ENCODE data around the gene NHS. TPM values are rescaled to one million over a fixed set of nuclear protein-coding genes. Genes with fewer than 3 reads are reported as not detected.

The NHS gene
- total RNA-seq, 1 donor from 2014 or later: 12.1 TPM

DNA sequence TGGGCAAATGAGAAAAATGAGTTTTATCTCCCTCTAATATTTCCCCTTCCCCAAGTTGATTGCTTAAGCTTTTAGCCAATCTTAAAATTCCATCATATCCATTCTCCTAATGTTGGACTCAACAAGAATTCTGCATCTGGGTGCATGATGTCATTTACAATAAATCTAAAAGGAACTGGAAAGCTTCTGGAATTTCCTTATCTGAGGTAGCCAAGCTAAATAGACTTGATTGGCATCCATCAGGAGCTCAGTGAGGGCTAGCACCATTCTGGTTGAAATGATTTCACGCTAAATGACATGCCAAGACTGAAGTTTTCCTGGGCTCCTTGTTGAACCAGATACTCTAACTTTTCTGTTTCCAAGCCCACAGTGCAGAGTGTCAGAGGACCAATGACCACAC, 252.0 kb downstream of the NHS start:
- no peak overlapping the region for H3K4me3 ChIP-seq
- no peaks in the 10 kb centered on the region for H3K9me3 ChIP-seq (ENCODE audit: low read depth)
- Mint-ChIP-seq H3K4me3 (no peak overlapping the region), H3K36me3 (no peaks in the 10 kb centered on the region), H3K27ac (no peak overlapping the region), H3K27me3 (ENCODE audit: insufficient read depth, low read depth) (no peaks in the 10 kb centered on the region), H3K4me1 (peaks cover 5% of the 10 kb centered on the region), H3K9me3 (peaks cover 2% of the 10 kb centered on the region)
- DNase-seq (ENCODE audit: low spot score): no peak
- H3K79me2 ChIP-seq (ENCODE audit: low read depth): no peaks in the 10 kb centered on the region
- no peaks in the 10 kb centered on the region for H4K20me1 ChIP-seq (ENCODE audit: low read depth)
- no peaks in the 10 kb centered on the region for H3K36me3 ChIP-seq
- TF ChIP-seq CTCF (IDR thresholded peaks at IDR 0.05): no peak
- no peak for TF ChIP-seq EZH2 (IDR thresholded peaks at IDR 0.05)
- TF ChIP-seq EZH2phosphoT487 (IDR thresholded peaks at IDR 0.05): no peak
- H3K4me2 ChIP-seq: no peak overlapping the region
- H3K27me3 ChIP-seq: no peaks in the 10 kb centered on the region
- H3K27ac ChIP-seq: no peak overlapping the region
- H3K4me1 ChIP-seq: no peaks in the 10 kb centered on the region
- no peak overlapping the region for H3K9ac ChIP-seq
- no peak overlapping the region for H2AFZ ChIP-seq (replicated peaks)
- H3F3A ChIP-seq (ENCODE audit: low read depth): no peaks in the 10 kb centered on the region

GRCh38 chrX:17628976-17629375, 254.0 kb downstream of the NHS start:
- no peak overlapping the region for H3K27ac ChIP-seq
- H3K4me1 Mint-ChIP-seq: peaks cover 21% of the 10 kb centered on the region
- H3K9me3 Mint-ChIP-seq: no peaks in the 10 kb centered on the region

DNA sequence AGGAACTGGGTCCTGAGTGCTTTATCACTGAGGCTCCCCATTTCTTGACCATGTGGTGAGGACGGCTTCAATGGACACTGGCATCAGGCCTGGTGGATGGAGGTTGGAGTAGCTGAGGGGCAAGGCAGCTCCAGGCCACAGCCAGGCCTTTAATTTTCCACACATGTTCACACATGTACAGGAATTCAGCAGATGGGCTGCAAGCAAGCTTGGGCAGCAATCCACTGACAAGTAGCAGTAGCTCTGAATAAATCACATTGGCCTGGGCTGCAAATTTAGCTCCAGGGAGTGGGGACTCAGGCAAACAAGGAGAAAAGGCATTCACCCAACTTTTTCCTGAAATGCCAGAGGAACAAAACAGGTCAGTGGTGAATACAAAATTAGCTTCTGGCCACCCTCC, 254.5 kb downstream of the NHS start:
- no peak overlapping the region for H2AFZ ChIP-seq (replicated peaks)
- no peak for TF ChIP-seq CTCF (IDR thresholded peaks at IDR 0.05)
- TF ChIP-seq EZH2phosphoT487 (IDR thresholded peaks at IDR 0.05): no peak
- no peak for TF ChIP-seq EZH2 (IDR thresholded peaks at IDR 0.05)
- no peak for DNase-seq (ENCODE audit: low spot score)

More at GRCh38 chrX:17628976-17629375, 254.0 kb downstream of the NHS start:
- no peak overlapping the region for H2AFZ ChIP-seq (replicated peaks)
- Mint-ChIP-seq H3K4me3 (no peak overlapping the region), H3K27ac (no peak overlapping the region), H3K36me3 (no peaks in the 10 kb centered on the region), H3K27me3 (ENCODE audit: insufficient read depth, low read depth) (no peaks in the 10 kb centered on the region)
- H3K9me3 ChIP-seq (ENCODE audit: low read depth): no peaks in the 10 kb centered on the region
- peaks cover 4% of the 10 kb centered on the region for H3F3A ChIP-seq (ENCODE audit: low read depth)
- H3K36me3 ChIP-seq: no peaks in the 10 kb centered on the region
- TF ChIP-seq CTCF (IDR thresholded peaks at IDR 0.05) (no peak), EZH2 (IDR thresholded peaks at IDR 0.05) (no peak), EZH2phosphoT487 (IDR thresholded peaks at IDR 0.05) (no peak)
- no peak overlapping the region for H3K4me3 ChIP-seq
- no peak overlapping the region for H3K9ac ChIP-seq
- no peak overlapping the region for H3K4me2 ChIP-seq
- peaks cover 1% of the 10 kb centered on the region for H3K4me1 ChIP-seq
- H4K20me1 ChIP-seq (ENCODE audit: low read depth): peaks cover 14% of the 10 kb centered on the region
- no peaks in the 10 kb centered on the region for H3K79me2 ChIP-seq (ENCODE audit: low read depth)
- DNase-seq (ENCODE audit: low spot score): no peak
- H3K27me3 ChIP-seq: no peaks in the 10 kb centered on the region

More for the DNA sequence above, 254.5 kb downstream of the NHS start:
- no peak overlapping the region for H3K27ac ChIP-seq
- H3K4me2 ChIP-seq: no peak overlapping the region
- no peak overlapping the region for H3K9ac ChIP-seq
- no peaks in the 10 kb centered on the region for H3K27me3 ChIP-seq
- peaks cover 18% of the 10 kb centered on the region for H4K20me1 ChIP-seq (ENCODE audit: low read depth)
- no peaks in the 10 kb centered on the region for H3K36me3 ChIP-seq
- H3K9me3 Mint-ChIP-seq: no peaks in the 10 kb centered on the region
- no peaks in the 10 kb centered on the region for H3K9me3 ChIP-seq (ENCODE audit: low read depth)
- H3F3A ChIP-seq (ENCODE audit: low read depth): peaks cover 7% of the 10 kb centered on the region
- no peaks in the 10 kb centered on the region for H3K79me2 ChIP-seq (ENCODE audit: low read depth)
- no peaks in the 10 kb centered on the region for H3K36me3 Mint-ChIP-seq
- peaks cover 4% of the 10 kb centered on the region for H3K4me1 ChIP-seq
- no peak overlapping the region for H3K4me3 ChIP-seq
- no peak overlapping the region for H3K27ac Mint-ChIP-seq
- no peak overlapping the region for H3K4me3 Mint-ChIP-seq
- peaks cover 26% of the 10 kb centered on the region for H3K4me1 Mint-ChIP-seq
- H3K27me3 Mint-ChIP-seq (ENCODE audit: insufficient read depth, low read depth): no peaks in the 10 kb centered on the region

All from neural progenitor cell (in vitro differentiated cells).